ENCODE measurements around the gene MCTP1.

- TF ChIP-seq POLR2A (IDR thresholded peaks at IDR 0.05) (no peak), POLR2AphosphoS5 (IDR thresholded peaks at IDR 0.05) (no peak)
These were observed 279.1 kb downstream of the MCTP1 start for GRCh38 chr5:95005811-95006210.

Measured in breast epithelium (tissue), 3 donors.